Measurements from ENCODE around the gene ACTR3C.

GRCh38 chr7:150322114-150322832, 1.1 kb downstream of the ACTR3C start:
- TF ChIP-seq SUZ12 (IDR thresholded peaks at IDR 0.05) = no peak
- TF ChIP-seq FOXA1 (IDR thresholded peaks at IDR 0.05) = no peak
- no peak for TF ChIP-seq ARNT (IDR thresholded peaks at IDR 0.05)
- no peak for TF ChIP-seq LEF1 (IDR thresholded peaks at IDR 0.05; ENCODE audit: borderline replicate concordance)
- TF ChIP-seq L3MBTL2 (conservative IDR thresholded peaks at IDR 0.05) = no peak
- TF ChIP-seq TARDBP (IDR thresholded peaks at IDR 0.05) = no peak
- no peak for TF ChIP-seq SP1 (IDR thresholded peaks at IDR 0.05)
- no peak for TF ChIP-seq BHLHE40 (IDR thresholded peaks at IDR 0.05; ENCODE audit: borderline replicate concordance)
- no peak for TF ChIP-seq ZNF384 (IDR thresholded peaks at IDR 0.05)
